ENCODE results near the gene GYS2.

The GYS2 gene

GRCh38 chr12:21501258-21502163 is 103.1 kb downstream of the GYS2 start, which contains the start of the genes GOLT1B and RECQL:
Gene GOLT1B, plus strand, starts transcription at chr12:21501789. Its CDS starts 135 bp downstream, at chr12:21501924.
Gene RECQL, minus strand, starts transcription at chr12:21501635. Its CDS starts 2,065 bp downstream, at chr12:21499570.
- Histone ChIP-seq H3K27me3 (ENCODE audit: insufficient read depth, low read length, poor library complexity) (no peaks in the 10 kb centered on the region), H3K27ac (ENCODE audit: low read depth, low read length) (peak within 1 kb of the TSS; percentile 64), H3K4ac (ENCODE audit: low read depth, low read length) (peak within 1 kb of the TSS; percentile 45), H3K4me3 (ENCODE audit: low read length) (peak within 1 kb of the TSS; percentile 90), H2BK5ac (ENCODE audit: low read length) (no peak within 1 kb of the TSS), H3K56ac (ENCODE audit: low read length) (peak within 1 kb of the TSS; percentile 92), H3K23ac (ENCODE audit: low read length) (peak within 1 kb of the TSS; percentile 70), H3K9ac (ENCODE audit: low read length) (peak within 1 kb of the TSS; percentile 87), H2AK5ac (ENCODE audit: low read length) (no peak within 1 kb of the TSS), H4K8ac (ENCODE audit: low read depth, low read length) (peak within 1 kb of the TSS; percentile 89), H3K79me1 (ENCODE audit: low read length) (peaks cover 9% of the 10 kb centered on the region), H3K36me3 (ENCODE audit: control insufficient read depth, insufficient read depth, low read length) (no peaks in the 10 kb centered on the region), H2BK120ac (ENCODE audit: low read depth, low read length) (no peak within 1 kb of the TSS), H2BK15ac (replicated peaks; ENCODE audit: low read depth) (no peak within 1 kb of the TSS), H4K5ac (ENCODE audit: low read length) (no peak within 1 kb of the TSS), H3K4me1 (ENCODE audit: control insufficient read depth, low read depth, low read length) (peaks cover 2% of the 10 kb centered on the region), H3K18ac (ENCODE audit: low read length) (peak within 1 kb of the TSS; percentile 72), H3K4me2 (ENCODE audit: low read length) (peak within 1 kb of the TSS; percentile 66), H3K79me2 (ENCODE audit: control insufficient read depth, insufficient read depth, low read length) (peaks cover 29% of the 10 kb centered on the region)
- no CpG with 5 or more reads among the region's 61 CpGs for WGBS (ENCODE audit: extremely low coverage, insufficient coverage, low lambda C conversion rate)
- DNase-seq: peak; percentile 99

- Histone ChIP-seq H4K5ac (ENCODE audit: low read length) (no peak overlapping the region), H3K56ac (ENCODE audit: low read length) (peak overlapping the region; percentile 85), H3K27me3 (ENCODE audit: insufficient read depth, low read length, poor library complexity) (no peaks in the 10 kb centered on the region), H3K9ac (ENCODE audit: low read length) (peak overlapping the region; percentile 85), H3K4me1 (ENCODE audit: control insufficient read depth, low read depth, low read length) (peaks cover 2% of the 10 kb centered on the region), H3K36me3 (ENCODE audit: control insufficient read depth, insufficient read depth, low read length) (peaks cover 1% of the 10 kb centered on the region), H3K4me2 (ENCODE audit: low read length) (peak overlapping the region; percentile 60), H3K79me1 (ENCODE audit: low read length) (peaks cover 9% of the 10 kb centered on the region), H3K18ac (ENCODE audit: low read length) (no peak overlapping the region), H3K27ac (ENCODE audit: low read depth, low read length) (peak overlapping the region; percentile 55), H2BK120ac (ENCODE audit: low read depth, low read length) (no peak overlapping the region), H3K4me3 (ENCODE audit: low read length) (peak overlapping the region; percentile 90), H3K79me2 (ENCODE audit: control insufficient read depth, insufficient read depth, low read length) (peaks cover 29% of the 10 kb centered on the region), H4K8ac (ENCODE audit: low read depth, low read length) (peak overlapping the region; percentile 89), H3K23ac (ENCODE audit: low read length) (no peak overlapping the region), H2BK15ac (replicated peaks; ENCODE audit: low read depth) (no peak overlapping the region), H3K4ac (ENCODE audit: low read depth, low read length) (peak overlapping the region; percentile 45), H2AK5ac (ENCODE audit: low read length) (no peak overlapping the region), H2BK5ac (ENCODE audit: low read length) (no peak overlapping the region)
- DNase-seq: no peak
- WGBS (ENCODE audit: extremely low coverage, insufficient coverage, low lambda C conversion rate): no CpG with 5 or more reads among the region's 8 CpGs
Observed at GRCh38 chr12:21500786-21501257, 103.8 kb downstream of the GYS2 start.

- H4K8ac ChIP-seq (ENCODE audit: low read depth, low read length): no peak overlapping the region
- no peaks in the 10 kb centered on the region for H3K27me3 ChIP-seq (ENCODE audit: insufficient read depth, low read length, poor library complexity)
- H2AK5ac ChIP-seq (ENCODE audit: low read length): no peak overlapping the region
- H3K9ac ChIP-seq (ENCODE audit: low read length): peak overlapping the region; percentile 32
- no CpG with 5 or more reads among the region's 2 CpGs for WGBS (ENCODE audit: extremely low coverage, insufficient coverage, low lambda C conversion rate)
- H3K56ac ChIP-seq (ENCODE audit: low read length): no peak overlapping the region
- H3K4me3 ChIP-seq (ENCODE audit: low read length): no peak overlapping the region
- DNase-seq: no peak
- H2BK5ac ChIP-seq (ENCODE audit: low read length): no peak overlapping the region
- H2BK15ac ChIP-seq (replicated peaks; ENCODE audit: low read depth): no peak overlapping the region
- no peak overlapping the region for H2BK120ac ChIP-seq (ENCODE audit: low read depth, low read length)
- H3K4ac ChIP-seq (ENCODE audit: low read depth, low read length): no peak overlapping the region
- H3K79me1 ChIP-seq (ENCODE audit: low read length): peaks cover 9% of the 10 kb centered on the region
- H3K79me2 ChIP-seq (ENCODE audit: control insufficient read depth, insufficient read depth, low read length): peaks cover 26% of the 10 kb centered on the region
- H3K23ac ChIP-seq (ENCODE audit: low read length): no peak overlapping the region
- H3K4me1 ChIP-seq (ENCODE audit: control insufficient read depth, low read depth, low read length): peaks cover 2% of the 10 kb centered on the region
- H3K36me3 ChIP-seq (ENCODE audit: control insufficient read depth, insufficient read depth, low read length): peaks cover 1% of the 10 kb centered on the region
- H3K4me2 ChIP-seq (ENCODE audit: low read length): no peak overlapping the region
- no peak overlapping the region for H3K27ac ChIP-seq (ENCODE audit: low read depth, low read length)
- H3K18ac ChIP-seq (ENCODE audit: low read length): no peak overlapping the region
- H4K5ac ChIP-seq (ENCODE audit: low read length): no peak overlapping the region
Observed at GRCh38 chr12:21499765-21500164, 104.9 kb downstream of the GYS2 start.

Measured in mesendoderm (in vitro differentiated cells).